HepG2 (cell line): ENCODE results near the gene PPFIA3. TPM values are rescaled to one million over a fixed set of nuclear protein-coding genes. Genes with fewer than 3 reads are reported as not detected.
A peak's percentile ranks its signal among the peaks of the same experiment; 100 is the strongest.

Source experiments
- HCFC1 ChIP-seq: fragments of 150-350 bp; IDR thresholded peaks from 2 replicates; pipeline ENCODE4 v1.6.1; 2014; ENCODE audit warnings: low read depth, low read length
- HNRNPL ChIP-seq: fragments of 200-400 bp; formaldehyde crosslinking; IDR thresholded peaks from 2 replicates; pipeline ENCODE4 v1.6.1; 2017; ENCODE audit warnings: mild to moderate bottlenecking, low read depth, low read length
- KIAA2018 ChIP-seq: sonication (generic); formaldehyde crosslinking; IDR thresholded peaks from 2 replicates; pipeline ENCODE4 v1.5.0; 2020; ENCODE audit warnings: mild to moderate bottlenecking, missing genetic modification reagents, borderline replicate concordance
- MYNN ChIP-seq: sonication (generic); formaldehyde crosslinking; IDR thresholded peaks from 2 replicates; pipeline ENCODE4 v1.4.0; 2020; ENCODE audit warnings: mild to moderate bottlenecking, low read depth, missing genetic modification reagents
- POLR2G ChIP-seq: fragments of 200-400 bp; formaldehyde crosslinking; IDR thresholded peaks from 2 replicates; pipeline ENCODE4 v1.6.1; 2018; ENCODE audit warnings: mild to moderate bottlenecking, low read depth, low read length, moderate library complexity
- TFAP4 ChIP-seq: sonication (generic); IDR thresholded peaks from 2 replicates; pipeline ENCODE4 v1.6.1; 2016; ENCODE audit warnings: low read depth, borderline replicate concordance
- ZBTB40 ChIP-seq, 2 experiments: fragments of 450-650 bp in 1 of 2; sonication (generic) in 1 of 2; formaldehyde crosslinking in 1 of 2; IDR thresholded peaks; 2 replicates each; pipeline versions ENCODE4 v1.6.1 to v1.8.0; 2016 to 2022; ENCODE audit warnings: antibody characterized with exemption in 1 of 2, mild to moderate bottlenecking in 1 of 2, missing genetic modification reagents in 1 of 2
- ZMYM2 ChIP-seq: sonication (generic); formaldehyde crosslinking; IDR thresholded peaks from 2 replicates; pipeline ENCODE4 v1.8.0; 2022; ENCODE audit warnings: mild to moderate bottlenecking, missing genetic modification reagents
- ZNF766 ChIP-seq: sonication (generic); formaldehyde crosslinking; IDR thresholded peaks from 2 replicates; pipeline ENCODE4 v1.5.0; 2020; ENCODE audit warnings: missing genetic modification reagents, borderline replicate concordance
- polyA plus RNA-seq, 8 experiments: library from polyadenylated mRNA; depleted of rRNA in 3 of 8; stranded (reverse) in 7 of 8; unstranded in 1 of 8; fragments of >200 nt; fragmentation: Illumina TruSeq in 4 of 8; extraction: Trizol in 4 of 8; gene quantifications; 2 replicates each; pipeline versions ENCODE4 v1.2.1 to v1.2.3, GENCODE V29; 2011 to 2016; ENCODE audit warnings: low read depth in 4 of 8, missing spikeins in 1 of 8, mixed read lengths in 1 of 8; ENCODE audit not compliant: insufficient read depth in 1 of 8
- total RNA-seq, 5 experiments: library from RNA; depleted of rRNA; stranded (reverse); fragments of >200 nt; fragmentation: Illumina TruSeq; extraction: Trizol; gene quantifications; 2 replicates each; pipeline ENCODE4 v1.2.3, GENCODE V29; 2016; ENCODE audit warnings: low read depth in 1 of 5

Gene PPFIA3
- total and polyA plus RNA-seq, 2 of the 13 experiments (the other 11 are each of a cell fraction or from before 2014, with no cell fraction given), result 6.7 to 8.6 TPM

DNA sequence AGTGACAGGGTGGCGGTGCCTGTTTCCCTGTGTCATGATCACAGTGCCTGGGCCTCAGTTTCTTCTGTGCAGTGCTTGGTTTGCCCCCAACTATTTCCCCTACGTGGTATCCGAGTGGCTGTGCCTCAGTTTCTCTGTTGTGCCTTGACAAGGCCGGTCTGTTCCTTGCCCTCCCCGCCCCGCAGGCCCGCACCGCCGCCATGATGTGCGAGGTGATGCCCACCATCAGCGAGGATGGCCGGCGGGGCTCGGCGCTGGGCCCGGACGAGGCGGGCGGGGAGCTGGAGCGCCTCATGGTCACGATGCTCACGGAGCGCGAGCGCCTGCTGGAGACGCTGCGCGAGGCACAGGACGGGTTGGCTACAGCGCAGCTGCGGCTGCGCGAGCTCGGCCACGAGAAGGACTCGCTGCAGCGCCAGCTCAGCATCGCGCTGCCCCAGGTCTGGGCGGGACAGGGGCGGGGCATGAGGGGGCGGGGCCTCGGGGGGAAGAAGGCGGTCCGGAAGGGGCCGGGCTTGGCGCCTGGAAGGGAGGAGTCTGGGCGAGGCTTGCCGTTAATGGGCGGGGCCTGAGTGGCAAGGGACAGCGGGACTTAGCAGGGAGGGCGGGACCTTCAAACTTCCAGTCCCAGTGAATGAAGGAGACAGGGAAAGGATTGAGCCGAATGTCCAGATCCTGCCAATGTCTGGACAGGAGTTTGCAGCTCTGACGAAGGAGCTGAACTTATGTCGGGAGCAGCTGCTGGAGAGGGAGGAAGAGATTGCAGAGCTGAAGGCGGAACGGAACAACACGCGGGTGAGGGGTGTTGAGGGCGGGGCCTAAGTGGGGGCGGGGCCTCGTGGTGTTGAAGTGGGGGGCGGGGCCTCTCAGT, 8.6 kb downstream of the PPFIA3 start (continued):
- TF ChIP-seq KIAA2018 (CRISPR knock-in tag) (peak; percentile 55; the same call in 1 of the 2 replicates), HCFC1 (no peak), ZNF766 (CRISPR knock-in tag) (peak; percentile 99), POLR2G (peak; percentile 61), HNRNPL (no peak), ZMYM2 (CRISPR knock-in tag) (peak; percentile 93), ZBTB40 (IDR thresholded peaks at IDR 0.05) (no peak), ZBTB40 (CRISPR knock-in tag; IDR thresholded peaks at IDR 0.05) (peak; percentile 96), MYNN (CRISPR knock-in tag) (peak; percentile 97), TFAP4 (no peak)
